ENCODE data around the gene OSGIN1. TPM values are rescaled to one million over a fixed set of nuclear protein-coding genes. Genes with fewer than 3 reads are reported as not detected.

Gene OSGIN1
- total and polyA plus RNA-seq, 3 donors from 2014 or later, result 12.3 to 18.5 (median 13.5) TPM

DNA sequence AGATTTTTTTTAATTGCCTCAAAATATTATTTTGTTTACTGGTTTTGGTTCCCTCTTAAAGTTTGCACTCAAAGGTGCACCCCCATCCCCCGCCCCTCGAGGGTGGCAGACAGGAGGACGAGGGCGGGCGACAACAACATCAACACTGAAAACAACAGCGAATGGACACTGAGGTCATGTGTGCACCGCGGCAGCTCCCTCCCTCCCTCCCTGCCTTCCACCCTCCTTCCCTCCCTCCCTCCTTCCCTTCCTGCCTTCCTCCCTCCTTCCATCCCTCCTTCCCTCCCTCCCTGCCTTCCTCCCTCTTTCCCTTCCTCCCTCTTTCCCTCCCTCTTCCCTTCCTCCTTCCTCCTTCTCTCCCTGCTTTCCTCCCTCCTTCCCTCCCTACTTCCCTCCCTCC, 1.5 kb upstream of the OSGIN1 start:
- Histone ChIP-seq H3K36me3 (ENCODE audit: low read depth, missing control alignments) (no peaks in the 10 kb centered on the region), H3K27ac (no peak overlapping the region), H3K9me3 (no peaks in the 10 kb centered on the region), H3K27me3 (no peaks in the 10 kb centered on the region), H3K4me1 (peaks cover 20% of the 10 kb centered on the region), H3K4me3 (no peak overlapping the region)
- 27 to 38% methylated on average over 8 of the region's 8 CpGs for WGBS, 2 donors
- intact Hi-C loops (cut with DNase I; ENCODE audit: low total_unique reads), result no loop called here
- no peak for TF ChIP-seq CTCF (IDR thresholded peaks at IDR 0.05)
- TF ChIP-seq POLR2A (IDR thresholded peaks at IDR 0.05), result no peak
- DNase-seq, result no peak

- no peaks in the 10 kb centered on the region for H3K27me3 ChIP-seq
- no peaks in the 10 kb centered on the region for H3K9me3 ChIP-seq
- DNase-seq, result no peak
- TF ChIP-seq POLR2A (IDR thresholded peaks at IDR 0.05) (no peak), CTCF (IDR thresholded peaks at IDR 0.05) (no peak)
- 6 to 11% methylated on average over 7 to 8 of the region's 8 CpGs for WGBS, 2 donors
- H3K4me3 ChIP-seq, result peak overlapping the region in 1 of 2 donors; percentile 71
- peak overlapping the region; percentile 84 to 89 for H3K27ac ChIP-seq
- H3K36me3 ChIP-seq (ENCODE audit: low read depth, missing control alignments), result no peaks in the 10 kb centered on the region
- peaks cover 20% of the 10 kb centered on the region for H3K4me1 ChIP-seq
- intact Hi-C loops (cut with DNase I; ENCODE audit: low total_unique reads), result no loop called here
Measured at GRCh38 chr16:83952587-83952939, 477 bp upstream of the OSGIN1 start.

GRCh38 chr16:83953796-83954576, 946 bp downstream of the OSGIN1 start:
- H3K27ac ChIP-seq, result peak overlapping the region; percentile 84 to 89
- H3K4me3 ChIP-seq, result peak overlapping the region; percentile 53 to 71
- TF ChIP-seq POLR2A (IDR thresholded peaks at IDR 0.05) (no peak), CTCF (IDR thresholded peaks at IDR 0.05) (peak; percentile 35 to 44 (median 37))
- DNase-seq, result peak; percentile 48
- no peaks in the 10 kb centered on the region for H3K9me3 ChIP-seq
- H3K4me1 ChIP-seq, result peaks cover 24% of the 10 kb centered on the region
- intact Hi-C loops (cut with DNase I; ENCODE audit: low total_unique reads), result no loop called here
- H3K27me3 ChIP-seq, result no peaks in the 10 kb centered on the region
- no peaks in the 10 kb centered on the region for H3K36me3 ChIP-seq (ENCODE audit: low read depth, missing control alignments)
- WGBS, 2 donors, result 24 to 27% methylated on average over 13 to 19 of the region's 19 CpGs

- no peaks in the 10 kb centered on the region for H3K9me3 ChIP-seq
- H3K36me3 ChIP-seq (ENCODE audit: low read depth, missing control alignments), result no peaks in the 10 kb centered on the region
- H3K4me3 ChIP-seq, result no peak overlapping the region
- peak overlapping the region in 1 of 2 donors; percentile 84 for H3K27ac ChIP-seq
- H3K27me3 ChIP-seq, result no peaks in the 10 kb centered on the region
- DNase-seq, result peak; percentile 70
- intact Hi-C loops (cut with DNase I; ENCODE audit: low total_unique reads), result no loop called here
- peaks cover 28% of the 10 kb centered on the region for H3K4me1 ChIP-seq
- no peak for TF ChIP-seq CTCF (IDR thresholded peaks at IDR 0.05)
- TF ChIP-seq POLR2A (IDR thresholded peaks at IDR 0.05), result no peak
- WGBS, 2 donors, result 67 to 77% methylated on average over 9 of the region's 9 CpGs
Measured at GRCh38 chr16:83954577-83955016, 1.6 kb downstream of the OSGIN1 start.
